DLD1 (cell line): Measurements from ENCODE around the gene RPH3AL.
"Not testable (repeated sequence)": the region's sequence is repeated elsewhere in the genome, so short reads cannot be mapped to it uniquely, and the experiment has no call there.

ENCODE experiments used
- in situ Hi-C: cut with HindIII; loops from 2 replicates; pipeline ENCODE4 v1.10.0; 2017; ENCODE audit warnings: low sequenced_read_pairs

Gene RPH3AL

GRCh38 chr17:246226-246625 is 106.4 kb downstream of the RPH3AL start:
- in situ Hi-C loops = no loop called here

DNA sequence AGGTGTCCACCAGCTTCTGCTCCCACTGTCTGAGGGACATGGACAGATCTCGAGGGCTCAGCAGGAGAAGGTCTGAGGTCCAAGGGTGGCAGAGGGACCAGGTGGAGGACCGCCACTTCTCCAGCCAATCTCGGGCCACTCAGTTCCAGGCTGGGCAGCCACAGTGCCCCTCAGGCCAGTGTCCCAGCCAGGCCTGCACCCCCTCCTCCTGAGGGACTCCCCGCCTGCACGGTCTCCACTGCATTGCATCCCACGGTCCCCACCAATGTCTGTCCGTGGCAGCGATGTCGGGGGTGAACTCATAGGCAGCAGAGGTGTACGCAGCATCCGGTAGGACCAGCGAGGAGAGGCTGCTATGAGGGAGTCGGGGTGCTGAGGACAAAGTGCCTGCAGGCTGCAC is 107.0 kb downstream of the RPH3AL start:
- in situ Hi-C loops = no loop called here

- in situ Hi-C loops = no loop called here
Measured at GRCh38 chr17:245020-245419, 107.6 kb downstream of the RPH3AL start.

DNA sequence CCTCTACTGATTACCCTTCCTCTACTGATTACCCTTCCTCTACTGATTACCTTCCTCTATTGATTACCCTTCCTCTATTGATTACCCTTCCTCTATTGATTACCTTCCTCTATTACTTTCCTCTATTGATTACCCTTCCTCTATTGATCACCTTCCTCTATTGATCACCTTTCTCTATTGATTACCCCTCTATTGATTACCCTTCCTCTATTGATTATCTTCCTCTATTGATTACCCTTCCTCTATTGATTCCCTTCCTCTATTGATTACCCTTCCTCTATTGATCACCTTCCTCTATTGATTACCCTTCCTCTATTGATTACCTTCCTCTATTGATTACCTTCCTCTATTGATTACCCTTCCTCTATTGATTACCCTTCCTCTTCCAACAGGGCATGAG is 108.7 kb downstream of the RPH3AL start:
- in situ Hi-C loops = not testable (repeated sequence)

GRCh38 chr17:238964-239259 is 113.7 kb downstream of the RPH3AL start:
- in situ Hi-C loops = no loop called here

- in situ Hi-C loops = no loop called here
Measured at GRCh38 chr17:238071-238963, 114.3 kb downstream of the RPH3AL start.

- in situ Hi-C loops = no loop called here
Measured at GRCh38 chr17:237406-237955, 115.1 kb downstream of the RPH3AL start.

DNA sequence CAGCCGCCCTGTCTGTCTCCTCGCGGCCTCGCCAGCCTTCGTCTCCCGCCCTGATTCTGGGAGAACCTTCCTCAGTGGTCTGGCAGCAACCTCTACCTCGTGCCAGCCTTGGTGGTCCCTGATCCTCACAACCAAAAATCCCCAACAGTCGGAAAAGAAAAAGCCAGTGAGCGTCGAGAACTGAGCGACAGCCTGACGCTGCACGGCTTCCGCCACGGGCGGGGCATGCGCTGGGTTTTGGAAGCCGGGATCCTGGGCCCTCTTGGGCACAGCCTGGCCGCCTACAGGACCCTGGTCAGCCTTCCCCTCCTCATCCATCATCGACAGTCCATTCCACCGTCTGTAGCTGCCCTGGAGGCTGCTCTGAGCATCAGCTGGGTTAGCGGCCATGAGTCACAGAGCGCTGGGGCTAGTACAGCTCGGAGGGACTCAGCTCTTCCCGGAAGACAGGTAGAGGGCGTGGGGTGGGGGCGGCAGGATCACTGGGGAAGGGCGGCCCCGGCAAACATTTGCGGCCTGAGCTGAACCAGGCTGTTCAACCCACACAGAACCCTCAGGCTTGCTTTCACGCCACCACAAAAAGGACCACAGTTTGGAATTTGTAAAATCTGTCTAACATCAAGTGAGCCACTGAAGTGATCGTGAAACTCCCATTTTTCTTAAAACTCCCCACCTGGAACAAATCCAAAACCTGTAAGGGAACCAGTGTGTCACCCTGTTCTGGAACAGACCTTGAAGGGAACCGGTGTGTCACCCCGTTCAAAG is 115.8 kb downstream of the RPH3AL start:
- in situ Hi-C loops = no loop called here

DNA sequence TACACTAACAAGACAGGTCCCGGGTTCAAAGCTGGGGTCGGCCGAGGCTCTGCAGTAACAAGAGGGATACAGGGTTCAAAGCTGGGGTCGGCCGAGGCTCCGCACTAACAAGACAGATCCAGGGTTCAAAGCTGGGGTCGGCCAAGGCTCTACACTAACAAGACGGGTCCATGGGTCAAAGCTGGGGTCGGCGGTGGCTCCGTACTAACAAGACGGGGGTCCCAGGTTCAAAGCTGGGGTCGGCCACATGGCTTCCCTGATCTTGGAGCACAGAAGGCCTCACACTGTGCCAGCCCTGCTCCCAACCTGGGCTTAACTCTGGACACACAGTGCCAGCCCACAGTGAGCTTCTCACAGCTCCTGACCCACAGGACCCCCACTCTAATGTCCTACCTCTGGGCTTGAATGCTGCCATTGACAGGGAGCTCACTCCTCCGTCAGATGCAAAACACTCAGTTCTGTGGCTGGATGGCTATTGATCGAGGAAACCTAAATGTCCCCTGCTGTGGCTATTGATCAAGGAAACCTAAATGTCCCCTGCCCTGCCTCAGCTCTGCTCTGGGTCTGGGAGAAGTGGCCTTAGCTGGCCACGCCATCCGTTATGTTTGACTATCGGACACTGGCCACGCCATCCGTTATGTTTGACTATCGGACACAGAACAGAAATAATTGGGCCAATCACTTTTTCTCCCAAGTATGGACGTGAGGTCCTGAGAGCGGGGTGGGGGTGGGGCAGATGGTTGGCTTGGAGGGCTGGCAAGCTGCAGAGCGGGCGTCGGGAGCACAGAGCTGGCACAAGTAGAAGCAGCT is 116.6 kb downstream of the RPH3AL start:
- in situ Hi-C loops = no loop called here

DNA sequence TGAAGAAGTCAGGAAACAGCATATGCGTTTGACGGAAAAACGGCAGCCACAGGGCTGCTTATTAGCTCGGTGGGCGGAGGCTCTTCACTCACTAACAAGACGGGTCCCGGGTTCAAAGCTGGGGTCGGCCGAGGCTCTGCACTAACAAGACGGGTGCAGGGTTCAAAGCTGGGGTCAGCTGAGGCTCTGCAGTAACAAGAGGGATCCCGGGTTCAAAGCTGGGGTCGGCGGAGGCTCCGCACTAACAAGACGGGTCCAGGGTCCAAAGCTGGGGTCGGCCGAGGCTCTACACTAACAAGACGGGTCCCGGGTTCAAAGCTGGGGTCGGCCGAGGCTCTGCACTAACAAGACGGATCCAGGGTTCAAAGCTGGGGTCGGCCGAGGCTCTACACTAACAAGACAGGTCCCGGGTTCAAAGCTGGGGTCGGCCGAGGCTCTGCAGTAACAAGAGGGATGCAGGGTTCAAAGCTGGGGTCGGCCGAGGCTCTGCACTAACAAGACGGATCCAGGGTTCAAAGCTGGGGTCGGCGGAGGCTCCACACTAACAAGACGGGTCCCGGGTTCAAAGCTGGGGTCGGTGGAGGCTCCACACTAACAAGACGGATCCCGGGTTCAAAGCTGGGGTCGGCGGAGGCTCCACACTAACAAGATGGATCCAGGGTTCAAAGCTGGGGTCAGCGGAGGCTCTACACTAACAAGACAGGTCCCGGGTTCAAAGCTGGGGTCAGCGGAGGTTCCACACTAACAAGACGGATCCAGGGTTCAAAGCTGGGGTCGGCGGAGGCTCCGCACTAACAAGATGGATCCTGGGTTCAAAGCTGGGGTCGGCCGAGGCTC is 117.4 kb downstream of the RPH3AL start:
- in situ Hi-C loops = not testable (repeated sequence)

DNA sequence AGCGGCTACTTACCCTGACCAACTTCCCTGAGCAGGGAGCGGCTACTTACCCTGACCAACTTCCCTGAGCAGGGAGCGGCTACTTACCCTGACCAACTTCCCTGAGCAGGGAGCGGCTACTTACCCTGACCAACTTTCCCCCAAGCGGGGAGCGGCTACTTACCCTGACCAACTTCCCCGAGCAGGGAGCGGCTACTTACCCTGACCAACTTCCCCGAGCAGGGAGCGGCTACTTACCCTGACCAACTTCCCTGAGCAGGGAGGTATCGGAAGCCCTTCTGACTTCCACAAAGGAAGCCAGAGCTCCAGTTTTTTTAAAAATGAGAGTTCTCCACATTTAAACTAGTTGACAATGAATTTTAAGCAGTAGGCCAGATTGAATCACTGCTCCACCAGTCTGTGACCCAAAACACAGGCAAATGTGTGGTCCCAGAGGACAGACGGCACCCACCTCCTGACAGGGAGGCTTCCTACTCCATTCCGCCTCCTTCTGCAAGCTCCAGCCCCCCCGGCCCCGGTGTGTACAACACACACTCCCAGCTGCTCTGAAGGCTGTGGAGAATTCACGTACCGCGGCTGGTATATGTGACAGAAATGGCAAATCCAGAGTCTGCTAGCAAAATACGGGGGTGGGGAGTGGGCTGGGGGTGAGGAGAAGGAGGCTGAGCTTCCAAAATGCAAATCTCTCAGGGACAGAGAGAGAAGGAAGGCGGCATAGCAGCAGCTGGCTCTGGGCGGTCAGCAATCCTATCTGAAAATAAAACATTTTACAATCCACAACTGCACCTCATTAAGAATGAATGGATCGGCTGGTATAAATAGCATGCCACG is 118.2 kb downstream of the RPH3AL start:
- in situ Hi-C loops = not testable (repeated sequence)

DNA sequence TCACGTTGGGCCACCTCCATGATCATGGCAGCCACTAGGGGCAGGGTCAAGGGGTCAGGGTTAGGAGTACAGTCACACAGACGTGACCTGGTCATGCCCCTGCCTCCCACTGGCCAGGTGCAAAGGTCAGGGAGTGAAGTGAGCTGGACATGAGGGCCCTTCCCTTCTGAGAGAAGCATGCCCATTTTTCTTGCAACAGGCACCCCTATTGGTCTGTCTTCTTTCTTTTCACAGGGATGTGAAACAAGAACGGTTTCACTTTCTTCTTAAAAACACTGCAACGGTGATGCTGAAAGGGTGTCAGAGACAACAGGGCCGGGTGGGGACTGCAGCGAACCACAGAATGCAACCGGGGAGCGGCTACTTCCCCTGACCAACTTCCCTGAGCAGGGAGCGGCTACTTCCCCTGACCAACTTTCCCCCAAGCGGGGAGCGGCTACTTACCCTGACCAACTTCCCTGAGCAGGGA is 119.1 kb downstream of the RPH3AL start:
- in situ Hi-C loops = no loop called here

DNA sequence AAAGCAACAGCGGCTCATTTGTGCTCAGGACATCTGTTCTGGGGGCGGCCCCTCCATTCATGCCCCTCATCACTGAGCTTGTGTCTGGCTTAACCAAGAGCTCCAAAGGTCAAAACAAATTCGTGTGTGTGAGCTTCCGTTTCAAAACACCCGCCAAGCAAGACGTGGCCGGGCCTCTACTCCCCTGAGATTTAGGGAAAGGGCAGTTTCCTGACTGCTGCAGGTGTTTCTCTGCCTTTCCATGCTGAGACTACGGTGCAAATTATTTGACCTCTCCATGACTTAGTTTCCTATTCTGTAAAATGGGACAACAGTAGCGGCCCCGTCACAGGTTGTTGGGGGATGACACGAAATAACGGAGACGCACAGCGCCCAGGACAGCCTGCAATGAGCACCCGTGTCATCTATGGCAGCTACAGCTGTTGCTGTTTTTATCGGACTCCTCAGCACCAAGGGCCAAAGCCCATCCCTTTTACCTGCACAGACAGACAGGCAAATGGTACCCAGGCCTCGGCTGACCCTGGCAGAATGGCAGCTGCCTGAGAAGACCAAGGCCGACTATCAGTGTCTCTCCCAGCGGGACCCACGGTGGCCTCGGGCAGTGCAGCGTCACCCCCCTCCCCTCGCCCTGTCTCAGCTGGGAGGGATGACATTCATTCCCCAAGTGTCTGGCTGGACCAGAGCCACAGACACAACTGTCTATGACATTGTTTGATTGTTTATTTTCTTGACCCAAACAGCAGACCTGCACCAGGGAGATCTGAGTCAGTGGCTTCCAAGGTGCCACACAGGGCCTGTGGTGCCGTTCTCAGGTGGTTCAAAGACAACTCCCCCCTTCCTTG is 120.4 kb downstream of the RPH3AL start:
- in situ Hi-C loops = no loop called here

- in situ Hi-C loops = no loop called here
Measured at GRCh38 chr17:231191-231965, 121.2 kb downstream of the RPH3AL start.

GRCh38 chr17:230395-230770 is 122.2 kb downstream of the RPH3AL start:
- in situ Hi-C loops = no loop called here

GRCh38 chr17:229709-230394 is 122.8 kb downstream of the RPH3AL start:
- in situ Hi-C loops = no loop called here
